Colonic mucosa (tissue), 4 donors: ENCODE results near the gene PDPK1. TPM values are rescaled to one million over a fixed set of nuclear protein-coding genes. Genes with fewer than 3 reads are reported as not detected.
"Not testable (repeated sequence)": the region's sequence is repeated elsewhere in the genome, so short reads cannot be mapped to it uniquely, and the experiment has no call there.

Experiments
- DNase-seq: peaks from one replicate; pipeline ENCODE4 v3.0.0-alpha.2; 2020
- H3K27ac ChIP-seq: fragments of 200-600 bp; one replicate; pipeline ENCODE4 v1.8.0; 2021
- H3K27me3 ChIP-seq: fragments of 200-600 bp; one replicate; pipeline ENCODE4 v1.8.0; 2021
- H3K36me3 ChIP-seq: fragments of 200-600 bp; one replicate; pipeline ENCODE4 v1.8.0; 2021
- H3K4me1 ChIP-seq: fragments of 200-600 bp; one replicate; pipeline ENCODE4 v1.8.0; 2021; ENCODE audit warnings: mild to moderate bottlenecking
- H3K4me3 ChIP-seq: fragments of 200-600 bp; one replicate; pipeline ENCODE4 v1.8.0; 2021
- H3K9ac ChIP-seq, 2 donors: one replicate each; pipeline ENCODE4 v1.7.0; 2013; ENCODE audit warnings: control low read depth in 2 of 2, low read depth in 2 of 2, low read length in 2 of 2
- H3K9me3 ChIP-seq: fragments of 200-600 bp; one replicate; pipeline ENCODE4 v1.8.0; 2021
- CTCF ChIP-seq: fragments of 200-600 bp; IDR thresholded peaks from one replicate; pipeline ENCODE4 v1.8.0; 2022; ENCODE audit warnings: antibody characterized with exemption, mild to moderate bottlenecking
- intact Hi-C: fragments of 100-400 bp; cut with DNase I; formaldehyde crosslinking; loops from one replicate; pipeline ENCODE4 v1.14.1; 2022
- total RNA-seq, 2 donors: library from RNA; stranded (reverse); fragmentation: NEBNext Ultra II Directional in 1 of 2; extraction: Animal tissue kit (Norgen Biotek cat#: 25700) in 1 of 2; gene quantifications; one replicate each; pipeline ENCODE4 v1.2.1, GENCODE V29; 2021
- donor health status: healthy.
- donor health status: DM: no; HTN: no; CAD: no.
- donor health status: DM: no; HTN: no; CAD: no.

The PDPK1 gene
- total RNA-seq, 2 donors from 2014 or later, result 60.4 to 71.5 TPM

GRCh38 chr16:2609827-2610470 is 72.1 kb downstream of the PDPK1 start:
- no peak for TF ChIP-seq CTCF
- Histone ChIP-seq H3K27ac (no peak overlapping the region), H3K4me3 (no peak overlapping the region), H3K9me3 (no peaks in the 10 kb centered on the region), H3K27me3 (no peaks in the 10 kb centered on the region), H3K4me1 (no peaks in the 10 kb centered on the region), H3K36me3 (no peaks in the 10 kb centered on the region), H3K9ac (no peak overlapping the region)
- intact Hi-C loops, result no loop called here
- no peak for DNase-seq

GRCh38 chr16:2610781-2611498 is 73.1 kb downstream of the PDPK1 start:
- Histone ChIP-seq H3K27me3 (no peaks in the 10 kb centered on the region), H3K4me1 (no peaks in the 10 kb centered on the region), H3K36me3 (no peaks in the 10 kb centered on the region), H3K27ac (no peak overlapping the region), H3K4me3 (no peak overlapping the region), H3K9me3 (no peaks in the 10 kb centered on the region), H3K9ac (no peak overlapping the region)
- no peak for TF ChIP-seq CTCF
- intact Hi-C loops, result no loop called here
- DNase-seq, result no peak

- no peak overlapping the region for H3K9ac ChIP-seq
- no peaks in the 10 kb centered on the region for H3K36me3 ChIP-seq
- H3K9me3 ChIP-seq, result no peaks in the 10 kb centered on the region
- no peaks in the 10 kb centered on the region for H3K4me1 ChIP-seq
- intact Hi-C loops, result no loop called here
- no peak overlapping the region for H3K4me3 ChIP-seq
- no peak overlapping the region for H3K27ac ChIP-seq
- no peak for DNase-seq
- no peaks in the 10 kb centered on the region for H3K27me3 ChIP-seq
- no peak for TF ChIP-seq CTCF
These were observed 73.7 kb downstream of the PDPK1 start for GRCh38 chr16:2611499-2611862.

- H3K27me3 ChIP-seq, intact Hi-C loops, H3K4me1 ChIP-seq, H3K9me3 ChIP-seq, DNase-seq, H3K36me3 ChIP-seq, H3K4me3 ChIP-seq, H3K9ac ChIP-seq, H3K27ac ChIP-seq: not testable (repeated sequence)
These were observed 74.1 kb downstream of the PDPK1 start for GRCh38 chr16:2611877-2612276.

- H3K9me3 ChIP-seq, H3K4me3 ChIP-seq, H3K36me3 ChIP-seq, H3K27ac ChIP-seq, H3K27me3 ChIP-seq, H3K4me1 ChIP-seq, H3K9ac ChIP-seq, DNase-seq, intact Hi-C loops: not testable (repeated sequence)
These were observed 75.4 kb downstream of the PDPK1 start for GRCh38 chr16:2613251-2613650.

GRCh38 chr16:2614761-2615191 is 77.0 kb downstream of the PDPK1 start:
- no peak for DNase-seq
- intact Hi-C loops, result no loop called here

GRCh38 chr16:2618964-2619363 is 81.1 kb downstream of the PDPK1 start:
- H3K27ac ChIP-seq, H3K9ac ChIP-seq, H3K36me3 ChIP-seq, H3K9me3 ChIP-seq, DNase-seq, H3K27me3 ChIP-seq, H3K4me3 ChIP-seq, intact Hi-C loops, H3K4me1 ChIP-seq: not testable (repeated sequence)

More at GRCh38 chr16:2614761-2615191, 77.0 kb downstream of the PDPK1 start:
- Histone ChIP-seq H3K27ac (no peak overlapping the region), H3K4me1 (no peaks in the 10 kb centered on the region), H3K4me3 (no peak overlapping the region), H3K9ac (no peak overlapping the region), H3K9me3 (no peaks in the 10 kb centered on the region), H3K27me3 (no peaks in the 10 kb centered on the region), H3K36me3 (no peaks in the 10 kb centered on the region)
- no peak for TF ChIP-seq CTCF

GRCh38 chr16:2619628-2620027 is 81.8 kb downstream of the PDPK1 start:
- H3K4me1 ChIP-seq, DNase-seq, intact Hi-C loops, H3K9me3 ChIP-seq, H3K4me3 ChIP-seq, H3K27me3 ChIP-seq, H3K27ac ChIP-seq, H3K36me3 ChIP-seq, H3K9ac ChIP-seq: not testable (repeated sequence)

GRCh38 chr16:2620870-2621269 is 83.0 kb downstream of the PDPK1 start:
- H3K4me1 ChIP-seq, H3K27ac ChIP-seq, H3K4me3 ChIP-seq, H3K9me3 ChIP-seq, intact Hi-C loops, H3K36me3 ChIP-seq, DNase-seq, H3K27me3 ChIP-seq, H3K9ac ChIP-seq: not testable (repeated sequence)

GRCh38 chr16:2621395-2621794 is 83.6 kb downstream of the PDPK1 start:
- H3K9me3 ChIP-seq, H3K36me3 ChIP-seq, H3K27ac ChIP-seq, intact Hi-C loops, H3K27me3 ChIP-seq, DNase-seq, H3K4me1 ChIP-seq, H3K4me3 ChIP-seq, H3K9ac ChIP-seq: not testable (repeated sequence)
